Measurements from ENCODE around the gene ARHGAP45.

The ARHGAP45 gene

DNA sequence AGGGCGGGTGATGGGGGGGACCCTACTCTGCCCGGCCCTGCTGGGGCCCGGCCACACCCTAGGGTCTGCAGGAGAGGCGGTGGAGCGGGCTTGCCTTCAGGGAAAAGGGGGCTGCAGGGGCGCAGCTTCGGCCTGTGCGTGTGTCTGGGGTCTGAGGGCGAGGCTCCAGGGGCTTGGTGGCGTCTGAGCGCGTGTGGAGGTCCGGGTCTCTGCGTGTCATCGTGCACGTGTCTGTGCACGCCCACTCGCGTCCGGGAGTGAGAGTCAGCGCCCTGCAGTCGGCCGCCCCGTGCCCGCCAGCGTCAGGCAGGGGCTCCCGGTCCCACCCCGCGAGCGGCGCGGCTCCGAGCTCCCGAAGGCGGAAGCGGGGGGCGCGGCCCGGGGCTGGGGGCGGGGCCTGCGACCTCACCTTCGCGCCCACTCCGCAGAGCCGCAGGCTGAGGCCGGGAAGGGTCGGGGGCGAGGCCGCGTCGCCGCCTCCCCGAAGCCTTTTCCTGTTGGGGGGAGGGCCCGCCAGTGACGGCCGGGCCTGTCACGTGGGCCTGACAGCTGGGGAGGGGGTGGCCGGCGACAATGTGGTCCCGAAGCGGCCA is at the start of gene ARHGAP45:
TSS of gene ARHGAP45 (plus strand) at position 420 of the 593 bp plus-strand sequence. CDS start 239 bp downstream, outside the sequence.
- DNase-seq (ENCODE audit: low read depth) = no peak
- H3K4me3 ChIP-seq (ENCODE audit: low read length) = no peak within 1 kb of the TSS

GRCh38 chr19:1017906-1018305 is 49.1 kb upstream of the ARHGAP45 start:
- no peak overlapping the region for H3K4me3 ChIP-seq (ENCODE audit: low read length)
- TF ChIP-seq CTCF (IDR thresholded peaks at IDR 0.05; ENCODE audit: insufficient read depth, low read depth, low read length, missing control alignments) = no peak
- no peak for DNase-seq (ENCODE audit: low read depth)

More for the DNA sequence above, at the start of gene ARHGAP45:
- no peak for TF ChIP-seq CTCF (IDR thresholded peaks at IDR 0.05; ENCODE audit: insufficient read depth, low read depth, low read length, missing control alignments)

GRCh38 chr19:1018393-1018792 is 48.6 kb upstream of the ARHGAP45 start:
- no peak overlapping the region for H3K4me3 ChIP-seq (ENCODE audit: low read length)
- TF ChIP-seq CTCF (IDR thresholded peaks at IDR 0.05; ENCODE audit: insufficient read depth, low read depth, low read length, missing control alignments) = no peak
- DNase-seq (ENCODE audit: low read depth) = no peak

DNA sequence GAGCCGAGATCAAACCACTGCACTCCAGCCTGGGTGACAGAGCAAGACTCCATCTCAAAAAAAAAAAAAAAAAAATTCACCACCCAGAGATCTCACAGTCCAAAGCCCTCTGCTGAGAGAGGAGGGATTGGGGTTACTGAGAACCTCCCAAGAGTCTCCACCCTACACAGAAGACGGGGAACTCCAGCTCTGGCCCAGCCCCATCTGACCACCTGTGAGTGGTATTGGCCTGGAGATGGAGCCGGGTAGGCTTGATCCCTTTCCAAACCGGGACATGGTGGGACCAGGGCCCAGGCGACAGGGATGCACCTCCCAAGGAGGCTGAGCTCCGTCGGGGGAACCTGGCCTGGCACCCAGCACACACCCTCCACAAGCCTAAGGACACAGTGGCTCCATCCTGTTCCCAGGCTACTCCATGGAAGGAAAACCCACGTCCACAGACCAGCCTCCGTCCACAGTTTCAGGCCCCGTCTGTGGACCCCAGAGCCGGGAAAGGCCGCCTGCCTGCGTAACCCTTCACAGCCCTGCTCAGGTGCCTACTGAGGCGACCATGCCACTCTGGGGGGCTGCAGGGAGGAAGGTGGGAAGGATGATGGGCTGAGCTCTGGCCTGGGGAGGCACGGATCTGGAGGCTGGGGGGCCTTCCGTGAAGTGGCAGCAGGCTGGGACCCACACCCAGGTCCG is 47.9 kb upstream of the ARHGAP45 start:
- peak overlapping the region; percentile 94 for H3K4me3 ChIP-seq (ENCODE audit: low read length)
- no peak for TF ChIP-seq CTCF (IDR thresholded peaks at IDR 0.05; ENCODE audit: insufficient read depth, low read depth, low read length, missing control alignments)

GRCh38 chr19:1019616-1019961 is 47.4 kb upstream of the ARHGAP45 start:
- no peak for DNase-seq (ENCODE audit: low read depth)
- TF ChIP-seq CTCF (IDR thresholded peaks at IDR 0.05; ENCODE audit: insufficient read depth, low read depth, low read length, missing control alignments) = no peak
- peak overlapping the region; percentile 94 for H3K4me3 ChIP-seq (ENCODE audit: low read length)

More for the DNA sequence above, 47.9 kb upstream of the ARHGAP45 start:
- no peak for DNase-seq (ENCODE audit: low read depth)

DNA sequence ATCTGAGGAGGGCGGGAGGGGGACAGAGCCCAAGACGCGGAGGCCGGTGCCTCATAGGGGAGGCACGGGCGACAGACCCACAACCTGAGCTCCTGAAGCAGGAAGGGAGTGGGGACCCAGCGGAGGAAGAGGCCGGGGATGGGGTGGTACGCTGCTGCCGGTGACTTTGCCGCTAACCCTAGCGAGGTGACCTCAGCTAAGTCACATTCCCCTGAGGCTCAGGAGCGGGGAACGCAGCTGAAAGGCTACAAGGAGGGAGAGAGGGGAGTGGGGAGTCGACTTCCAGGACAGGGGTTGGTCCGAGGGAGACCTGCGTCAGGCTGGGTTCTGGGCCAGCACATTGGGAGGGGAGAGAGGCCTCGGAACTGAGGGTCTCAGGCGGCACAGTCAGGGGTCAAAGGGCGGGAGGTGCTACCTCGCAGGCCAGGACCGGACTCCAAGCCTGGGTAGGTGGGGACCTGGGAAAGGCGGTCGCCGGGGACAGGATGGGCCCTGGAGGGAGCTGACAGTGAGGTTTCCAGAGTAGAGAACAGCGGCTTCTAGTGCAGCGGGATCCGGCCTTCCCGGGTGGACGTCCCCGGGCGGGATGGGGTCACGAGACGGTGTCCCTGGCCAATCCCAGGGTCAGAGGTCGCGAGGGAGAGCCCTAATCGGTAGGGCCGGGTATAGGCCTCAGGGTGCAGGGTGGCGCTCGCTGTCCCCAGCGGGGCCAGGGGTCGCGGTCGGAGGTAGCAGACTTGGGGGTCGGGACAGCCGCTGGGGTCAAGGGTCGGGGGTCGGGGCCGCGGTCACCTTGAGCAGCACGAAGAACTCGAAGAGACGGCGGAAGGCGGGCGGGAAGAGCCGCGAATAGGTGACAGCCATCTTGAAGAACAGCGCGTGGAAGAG is 46.7 kb upstream of the ARHGAP45 start:
- H3K4me3 ChIP-seq (ENCODE audit: low read length) = peak overlapping the region; percentile 94
- no peak for TF ChIP-seq CTCF (IDR thresholded peaks at IDR 0.05; ENCODE audit: insufficient read depth, low read depth, low read length, missing control alignments)
- peak; percentile 25 for DNase-seq (ENCODE audit: low read depth)

All from epithelial cell of esophagus (primary cell).